Breast epithelium (tissue), 4 donors: ENCODE results near the gene TRMT44. TPM values are rescaled to one million over a fixed set of nuclear protein-coding genes. Genes with fewer than 3 reads are reported as not detected.
"Not testable (repeated sequence)": the region's sequence is repeated elsewhere in the genome, so short reads cannot be mapped to it uniquely, and the experiment has no call there.

Source experiments
- DNase-seq, 2 donors: peaks; one replicate each; pipeline ENCODE4 v3.0.0-alpha.2; 2019; ENCODE audit warnings: low spot score in 2 of 2
- H3K27ac ChIP-seq, 2 donors: fragments of 200-600 bp; sonication (generic) in 1 of 2; one replicate each; pipeline ENCODE4 v1.5.1; 2016 to 2019; ENCODE audit warnings: mild to moderate bottlenecking in 1 of 2
- H3K27me3 ChIP-seq, 2 donors: fragments of 200-600 bp; sonication (generic) in 1 of 2; one replicate each; pipeline versions ENCODE4 v1.5.1 to v1.6.0; 2017 to 2019; ENCODE audit warnings: control low read depth in 1 of 2, mild to moderate bottlenecking in 1 of 2
- H3K36me3 ChIP-seq: fragments of 200-600 bp; one replicate; pipeline ENCODE4 v1.5.1; 2019
- H3K4me1 ChIP-seq, 2 donors: fragments of 200-600 bp; sonication (generic); one replicate each; pipeline ENCODE4 v1.5.1; 2016 to 2019; ENCODE audit warnings: control low read depth in 1 of 2
- H3K4me3 ChIP-seq, 3 donors: fragments of 200-600 bp; sonication (generic); 1 replicate in 2 of 3; 2 replicates in 1 of 3; pipeline ENCODE4 v1.5.1; 2016 to 2019; ENCODE audit warnings: mild to moderate bottlenecking in 3 of 3, moderate library complexity in 2 of 3
- H3K9me3 ChIP-seq, 2 donors: fragments of 200-600 bp; sonication (generic) in 1 of 2; one replicate each; pipeline ENCODE4 v1.5.1; 2016 to 2019; ENCODE audit warnings: control low read depth in 1 of 2
- CTCF ChIP-seq, 3 donors: fragments of 450-650 bp; IDR thresholded peaks; one replicate each; pipeline ENCODE4 v1.5.1; 2016 to 2017; ENCODE audit warnings: antibody characterized with exemption in 3 of 3, mild to moderate bottlenecking in 3 of 3, moderate library complexity in 3 of 3
- POLR2A ChIP-seq: fragments of 450-650 bp; IDR thresholded peaks from one replicate; pipeline ENCODE4 v1.6.1; 2016; ENCODE audit warnings: antibody characterized with exemption, mild to moderate bottlenecking, moderate library complexity
- POLR2AphosphoS5 ChIP-seq, 3 donors: sonication (generic); formaldehyde crosslinking; IDR thresholded peaks; one replicate each; pipeline ENCODE4 v1.6.1; 2017; ENCODE audit warnings: antibody characterized with exemption in 3 of 3
- intact Hi-C: fragments of 100-400 bp; cut with DNase I; formaldehyde crosslinking; loops from one replicate; pipeline ENCODE4 v1.15.1; 2023; ENCODE audit warnings: low total_unique reads
- total RNA-seq, 3 donors: library from RNA; depleted of rRNA; stranded (reverse); fragments of >200 nt; gene quantifications; one replicate each; pipeline ENCODE4 v1.1.0, GENCODE V29; 2016

TRMT44 gene
- total RNA-seq, 3 donors from 2014 or later, result 24.6 to 47.7 (median 28.2) TPM

- intact Hi-C loops, result no loop called here
- peak overlapping the region; percentile 22 to 83 for H3K27ac ChIP-seq
Measured at GRCh38 chr4:8403173-8403753, 37.3 kb upstream of the TRMT44 start.

GRCh38 chr4:8403976-8404375 is 36.6 kb upstream of the TRMT44 start:
- H3K36me3 ChIP-seq, result no peaks in the 10 kb centered on the region
- H3K4me1 ChIP-seq, result peaks cover 0 to 10% of the 10 kb centered on the region in 2 donors
- no peak overlapping the region for H3K4me3 ChIP-seq
- H3K27me3 ChIP-seq, result no peaks in the 10 kb centered on the region
- H3K9me3 ChIP-seq, result no peaks in the 10 kb centered on the region
- intact Hi-C loops, result no loop called here
- DNase-seq, result no peak
- TF ChIP-seq POLR2AphosphoS5 (IDR thresholded peaks at IDR 0.05) (no peak), CTCF (IDR thresholded peaks at IDR 0.05) (no peak), POLR2A (no peak)
- H3K27ac ChIP-seq, result no peak overlapping the region

More at GRCh38 chr4:8403173-8403753, 37.3 kb upstream of the TRMT44 start:
- H3K9me3 ChIP-seq, result no peaks in the 10 kb centered on the region
- no peaks in the 10 kb centered on the region for H3K36me3 ChIP-seq
- no peaks in the 10 kb centered on the region for H3K27me3 ChIP-seq
- no peak overlapping the region for H3K4me3 ChIP-seq
- peaks cover 0 to 10% of the 10 kb centered on the region in 2 donors for H3K4me1 ChIP-seq
- peak; percentile 66 to 75 for DNase-seq
- TF ChIP-seq CTCF (IDR thresholded peaks at IDR 0.05), result peak; percentile 69 to 88 (median 80)
- no peak for TF ChIP-seq POLR2A
- TF ChIP-seq POLR2AphosphoS5 (IDR thresholded peaks at IDR 0.05), result peak in 2 of 3 donors; percentile 26 to 50

- H3K4me3 ChIP-seq, result no peak overlapping the region
- DNase-seq, result peak in 1 of 2 donors; percentile 30
- peaks cover 0 to 10% of the 10 kb centered on the region in 2 donors for H3K4me1 ChIP-seq
- no peaks in the 10 kb centered on the region for H3K36me3 ChIP-seq
- no peaks in the 10 kb centered on the region for H3K27me3 ChIP-seq
- H3K9me3 ChIP-seq, result no peaks in the 10 kb centered on the region
- TF ChIP-seq POLR2A (no peak), CTCF (IDR thresholded peaks at IDR 0.05) (no peak), POLR2AphosphoS5 (IDR thresholded peaks at IDR 0.05) (no peak)
- intact Hi-C loops, result no loop called here
- H3K27ac ChIP-seq, result peak overlapping the region; percentile 33 to 35
Measured at GRCh38 chr4:8404791-8405515, 35.6 kb upstream of the TRMT44 start.

GRCh38 chr4:8405516-8405875 is 35.1 kb upstream of the TRMT44 start:
- intact Hi-C loops, result no loop called here
- Histone ChIP-seq H3K27ac (peak overlapping the region; percentile 33 to 35), H3K4me1 (peaks cover 0 to 10% of the 10 kb centered on the region in 2 donors), H3K27me3 (no peaks in the 10 kb centered on the region), H3K9me3 (no peaks in the 10 kb centered on the region), H3K36me3 (no peaks in the 10 kb centered on the region), H3K4me3 (no peak overlapping the region)
- TF ChIP-seq CTCF (IDR thresholded peaks at IDR 0.05) (no peak), POLR2AphosphoS5 (IDR thresholded peaks at IDR 0.05) (no peak), POLR2A (no peak)
- DNase-seq, result no peak

- H3K4me3 ChIP-seq, DNase-seq, H3K9me3 ChIP-seq, H3K36me3 ChIP-seq, intact Hi-C loops, H3K27me3 ChIP-seq, H3K27ac ChIP-seq, H3K4me1 ChIP-seq: not testable (repeated sequence)
- peak in 2 of 3 donors; percentile 33 to 45 for TF ChIP-seq CTCF (IDR thresholded peaks at IDR 0.05)
Measured at GRCh38 chr4:8406887-8407286, 33.7 kb upstream of the TRMT44 start.
